ENCODE measurements around the gene IL2RG. TPM values are rescaled to one million over a fixed set of nuclear protein-coding genes. Genes with fewer than 3 reads are reported as not detected.

The IL2RG gene
- polyA plus RNA-seq, 1 donor (not counting 4 experiments of a cell fraction or from before 2014, with no cell fraction given): 0.12 TPM

GRCh38 chrX:71118032-71118984, 6.9 kb upstream of the IL2RG start, which contains the start of gene MED12:
Gene MED12 (plus strand): TSS chrX:71118596. CDS start chrX:71118755, 159 bp downstream.
- H3K4me1 ChIP-seq (ENCODE audit: control insufficient read depth, extremely low read depth, insufficient read depth, low read length): peaks cover 10% of the 10 kb centered on the region
- peak; percentile 5 for DNase-seq (ENCODE audit: low read depth, low spot score)
- H2AFZ ChIP-seq (ENCODE audit: control insufficient read depth, low read length): peak within 1 kb of the TSS; percentile 96
- no peaks in the 10 kb centered on the region for H3K9me3 ChIP-seq (ENCODE audit: control insufficient read depth, low read depth, low read length)
- peak within 1 kb of the TSS; percentile 80 for H3K9ac ChIP-seq (ENCODE audit: control insufficient read depth, extremely low read depth, insufficient read depth, low read length)
- no peaks in the 10 kb centered on the region for H3K79me2 ChIP-seq (ENCODE audit: control insufficient read depth, insufficient read depth, low read length)
- dilution Hi-C loops (cut with MboI; ENCODE audit: extremely low pct_ligation_motif_present, low sequenced_read_pairs): no loop called here
- H3K4me2 ChIP-seq (ENCODE audit: control insufficient read depth, extremely low read depth, insufficient read depth, low read depth, low read length): peak within 1 kb of the TSS; percentile 84
- peak within 1 kb of the TSS; percentile 52 for H3K27ac ChIP-seq (ENCODE audit: control insufficient read depth, insufficient read depth, low read length)
- peak within 1 kb of the TSS; percentile 61 to 74 (median 71) for H3K4me3 ChIP-seq (ENCODE audit: control insufficient read depth in 2 of 3, extremely low read depth in 1 of 3, insufficient read depth in 2 of 3, low read depth in 1 of 3, low read length in 3 of 3)
- no peak for FAIRE-seq
- no peaks in the 10 kb centered on the region for H3K9me1 ChIP-seq (ENCODE audit: control insufficient read depth, extremely low read depth, insufficient read depth, low read length)
- H3K27me3 ChIP-seq (ENCODE audit: control insufficient read depth, extremely low read depth, insufficient read depth, low read length): no peaks in the 10 kb centered on the region
- H4K20me1 ChIP-seq (ENCODE audit: control insufficient read depth, extremely low read depth, insufficient read depth, low read length): no peaks in the 10 kb centered on the region
- H3K36me3 ChIP-seq (ENCODE audit: control insufficient read depth in 2 of 2, extremely low read depth in 1 of 2, insufficient read depth in 2 of 2, low read length in 2 of 2): peaks cover 6 to 7% of the 10 kb centered on the region in 2 experiments
- no peak for TF ChIP-seq EZH2 (IDR thresholded peaks at IDR 0.05; ENCODE audit: low read length)

- no peaks in the 10 kb centered on the region for H3K9me3 ChIP-seq (ENCODE audit: control insufficient read depth, low read depth, low read length)
- DNase-seq (ENCODE audit: low read depth, low spot score) (no peak), FAIRE-seq (no peak)
- H2AFZ ChIP-seq (ENCODE audit: control insufficient read depth, low read length): peak overlapping the region; percentile 10
- peak overlapping the region; percentile 14 for H3K4me2 ChIP-seq (ENCODE audit: control insufficient read depth, extremely low read depth, insufficient read depth, low read depth, low read length)
- no peak overlapping the region for H3K9ac ChIP-seq (ENCODE audit: control insufficient read depth, extremely low read depth, insufficient read depth, low read length)
- H3K79me2 ChIP-seq (ENCODE audit: control insufficient read depth, insufficient read depth, low read length): no peaks in the 10 kb centered on the region
- no peaks in the 10 kb centered on the region for H3K9me1 ChIP-seq (ENCODE audit: control insufficient read depth, extremely low read depth, insufficient read depth, low read length)
- H3K27ac ChIP-seq (ENCODE audit: control insufficient read depth, insufficient read depth, low read length): no peak overlapping the region
- H3K36me3 ChIP-seq (ENCODE audit: control insufficient read depth in 2 of 2, extremely low read depth in 1 of 2, insufficient read depth in 2 of 2, low read length in 2 of 2): peaks cover 6 to 7% of the 10 kb centered on the region in 2 experiments
- no peaks in the 10 kb centered on the region for H3K27me3 ChIP-seq (ENCODE audit: control insufficient read depth, extremely low read depth, insufficient read depth, low read length)
- dilution Hi-C loops (cut with MboI; ENCODE audit: extremely low pct_ligation_motif_present, low sequenced_read_pairs): no loop called here
- no peak for TF ChIP-seq CTCF (optimal IDR thresholded peaks at IDR 0.05 in 1 of 3, IDR thresholded peaks at IDR 0.05 in 1 of 3, conservative IDR thresholded peaks at IDR 0.05 in 1 of 3; ENCODE audit: extremely low read depth in 1 of 3, insufficient read depth in 2 of 3, low read length in 3 of 3)
- no peak for TF ChIP-seq EZH2 (IDR thresholded peaks at IDR 0.05; ENCODE audit: low read length)
- no peak overlapping the region for H3K4me3 ChIP-seq (ENCODE audit: control insufficient read depth in 2 of 3, extremely low read depth in 1 of 3, insufficient read depth in 2 of 3, low read depth in 1 of 3, low read length in 3 of 3)
- peaks cover 10% of the 10 kb centered on the region for H3K4me1 ChIP-seq (ENCODE audit: control insufficient read depth, extremely low read depth, insufficient read depth, low read length)
- no peaks in the 10 kb centered on the region for H4K20me1 ChIP-seq (ENCODE audit: control insufficient read depth, extremely low read depth, insufficient read depth, low read length)
These were observed 6.0 kb upstream of the IL2RG start for GRCh38 chrX:71117358-71117757.

All from keratinocyte (primary cell).